ENCODE results near the gene PBX3. TPM values are rescaled to one million over a fixed set of nuclear protein-coding genes. Genes with fewer than 3 reads are reported as not detected.

PBX3 gene
- total and polyA plus RNA-seq, 2 of the 13 experiments (the other 11 are each of a cell fraction or from before 2014, with no cell fraction given) = 6.0 to 11.2 TPM

DNA sequence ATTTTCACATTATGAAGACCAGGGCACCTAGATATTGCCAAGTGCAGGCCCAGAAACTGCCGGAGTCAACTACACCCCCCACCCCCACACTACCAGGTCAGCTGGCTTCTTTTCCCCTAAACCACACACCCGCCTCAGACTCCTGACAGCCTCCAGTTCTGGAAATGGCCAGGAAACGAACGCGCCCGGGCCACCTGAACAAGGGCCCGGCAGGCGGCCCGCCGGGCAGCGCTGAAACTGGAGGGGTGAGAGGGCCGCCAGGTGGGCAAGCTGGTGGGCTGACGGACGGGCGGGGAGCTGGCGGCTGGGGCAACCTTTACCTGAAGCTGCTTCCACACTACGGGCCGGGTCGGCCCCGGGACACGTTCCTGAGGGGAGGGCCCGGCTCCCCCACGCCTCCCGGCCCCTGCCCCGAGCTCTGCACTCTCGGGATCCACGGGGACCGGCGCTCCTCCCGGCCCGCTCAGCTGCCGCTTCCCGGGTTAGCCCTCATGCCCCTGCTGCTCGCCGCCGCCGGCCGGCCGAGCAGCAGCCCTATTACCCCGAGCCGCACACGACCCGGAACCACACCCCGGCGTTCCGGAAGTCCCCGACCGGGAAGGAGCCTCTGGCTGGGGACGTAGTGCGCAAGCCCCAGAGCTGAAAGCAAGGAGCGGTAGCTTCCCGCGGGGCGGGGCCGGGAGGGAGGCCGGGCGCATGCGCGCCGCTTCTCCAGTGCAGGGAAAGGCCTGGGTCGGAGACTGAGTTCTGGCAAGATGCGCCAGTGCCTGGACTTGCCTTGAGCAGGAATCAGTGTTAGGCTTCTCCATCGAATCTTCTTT is 40.3 kb upstream of the PBX3 start, which contains the start of gene MAPKAP1 (continued):
- TF ChIP-seq SNAPC2 (CRISPR knock-in tag; IDR thresholded peaks at IDR 0.05) (no peak), ZNF777 (CRISPR knock-in tag; IDR thresholded peaks at IDR 0.05) (no peak), CEBPG (CRISPR knock-in tag; IDR thresholded peaks at IDR 0.05) (no peak), ZBTB39 (CRISPR knock-in tag; IDR thresholded peaks at IDR 0.05) (no peak), ISL2 (CRISPR knock-in tag; IDR thresholded peaks at IDR 0.05) (peak; percentile 46), ZNF83 (CRISPR knock-in tag; IDR thresholded peaks at IDR 0.05; ENCODE audit: borderline replicate concordance) (no peak), ZNF562 (CRISPR knock-in tag; IDR thresholded peaks at IDR 0.05; ENCODE audit: borderline replicate concordance) (no peak), POGZ (CRISPR knock-in tag; IDR thresholded peaks at IDR 0.05) (peak; percentile 60), MIXL1 (CRISPR knock-in tag; IDR thresholded peaks at IDR 0.05) (no peak), PPARG (CRISPR knock-in tag; conservative IDR thresholded peaks at IDR 0.05) (0 out of 2 replicates have a peak, but pooled peaks have one; percentile 7), ZNF414 (CRISPR knock-in tag; IDR thresholded peaks at IDR 0.05) (no peak), MAZ (IDR thresholded peaks at IDR 0.05; ENCODE audit: borderline replicate concordance, low read depth, low read length) (peak; percentile 93), MAZ (CRISPR knock-in tag; IDR thresholded peaks at IDR 0.05; ENCODE audit: low read depth) (peak; percentile 82), ZNF674 (CRISPR knock-in tag; IDR thresholded peaks at IDR 0.05; ENCODE audit: low read depth) (no peak), CTCF (CRISPR knock-in tag; IDR thresholded peaks at IDR 0.05) (no peak), ATAD3A (CRISPR knock-in tag; IDR thresholded peaks at IDR 0.05) (no peak), FOXC1 (CRISPR knock-in tag; IDR thresholded peaks at IDR 0.05; ENCODE audit: borderline replicate concordance) (peak; percentile 21; the same call in 1 of the 2 replicates), BHLHE40 (IDR thresholded peaks at IDR 0.05; ENCODE audit: low read length) (no peak), ZNF280B (CRISPR knock-in tag; IDR thresholded peaks at IDR 0.05; ENCODE audit: borderline replicate concordance) (no peak), EED (CRISPR knock-in tag; IDR thresholded peaks at IDR 0.05) (no peak), UBTF (CRISPR knock-in tag; IDR thresholded peaks at IDR 0.05) (peak; percentile 52; the same call in 1 of the 2 replicates), ZSCAN20 (CRISPR knock-in tag; IDR thresholded peaks at IDR 0.05; ENCODE audit: borderline replicate concordance) (no peak)

Data from HepG2 (cell line).